ENCODE results near the gene PCDHGA8.

- TF ChIP-seq CTCF (conservative IDR thresholded peaks at IDR 0.05; ENCODE audit: low read length): peak; percentile 56
- TF ChIP-seq EZH2phosphoT487 (IDR thresholded peaks at IDR 0.05; ENCODE audit: borderline replicate concordance): no peak
Observed at GRCh38 chr5:141392429-141393198, at the start of gene PCDHGA8.
